Esophagus muscularis mucosa (tissue), 4 donors: ENCODE measurements around the gene ABI2. TPM values are rescaled to one million over a fixed set of nuclear protein-coding genes. Genes with fewer than 3 reads are reported as not detected.
A peak's percentile ranks its signal among the peaks of the same experiment; 100 is the strongest.
"Not testable (repeated sequence)": the region's sequence is repeated elsewhere in the genome, so short reads cannot be mapped to it uniquely, and the experiment has no call there.

ENCODE experiments used
- DNase-seq: peaks from one replicate; pipeline ENCODE4 v3.0.0-alpha.2; 2017; ENCODE audit errors: extremely low spot score
- H3K27ac ChIP-seq, 4 donors: fragments of 200-600 bp; sonication (generic); replicated peaks in 1 of 4; 1 replicate in 3 of 4; 2 replicates in 1 of 4; pipeline ENCODE4 v1.5.1; 2016 to 2019; ENCODE audit warnings: mild to moderate bottlenecking in 1 of 4
- H3K27me3 ChIP-seq, 4 donors: fragments of 200-600 bp; sonication (generic); one replicate each; pipeline versions ENCODE4 v1.5.1 to v1.6.0; 2016 to 2019
- H3K36me3 ChIP-seq, 4 donors: fragments of 200-600 bp; sonication (generic); one replicate each; pipeline ENCODE4 v1.5.1; 2016 to 2019
- H3K4me1 ChIP-seq, 4 donors: fragments of 200-600 bp; sonication (generic); one replicate each; pipeline ENCODE4 v1.5.1; 2016 to 2019
- H3K4me3 ChIP-seq, 4 donors: fragments of 200-600 bp; sonication (generic); 1 replicate in 2 of 4; 2 replicates in 2 of 4; pipeline ENCODE4 v1.5.1; 2016 to 2019; ENCODE audit warnings: mild to moderate bottlenecking in 4 of 4, moderate library complexity in 1 of 4
- H3K9me3 ChIP-seq, 4 donors: fragments of 200-600 bp; sonication (generic); 1 replicate in 3 of 4; 2 replicates in 1 of 4; pipeline ENCODE4 v1.5.1; 2016 to 2019
- EP300 ChIP-seq: sonication (generic); formaldehyde crosslinking; IDR thresholded peaks from one replicate; pipeline ENCODE4 v1.6.1; 2017; ENCODE audit warnings: antibody characterized with exemption
- POLR2A ChIP-seq: fragments of 450-650 bp; IDR thresholded peaks from one replicate; pipeline ENCODE4 v1.6.1; 2017; ENCODE audit warnings: antibody characterized with exemption, moderate library complexity, mild to moderate bottlenecking, low read depth
- POLR2AphosphoS5 ChIP-seq, 2 donors: sonication (generic); formaldehyde crosslinking; IDR thresholded peaks; one replicate each; pipeline ENCODE4 v1.6.1; 2017; ENCODE audit warnings: antibody characterized with exemption in 2 of 2
- WGBS: methylation state at CpG from one replicate; pipeline ENCODE4 v1.1.5; 2018; 5-methylcytosine and 5-hydroxymethylcytosine counted together
- intact Hi-C: fragments of 100-400 bp; cut with DNase I; formaldehyde crosslinking; loops from one replicate; pipeline ENCODE4 v1.15.1; 2023
- total RNA-seq, 4 donors: library from RNA; depleted of rRNA; stranded (reverse); fragments of >200 nt; gene quantifications; one replicate each; pipeline versions ENCODE4 v1.1.0 to v1.2.1, GENCODE V29; 2016
- TF ChIP-seq, protein P1 (sequence below), 3 experiments: fragments of 200-600 bp in 2 of 3; fragments of 450-650 bp in 1 of 3; sonication (generic) in 2 of 3; IDR thresholded peaks; one replicate each; pipeline ENCODE4 v1.5.1; 2017 to 2019; ENCODE audit warnings: antibody characterized with exemption in 3 of 3, mild to moderate bottlenecking in 2 of 3, moderate library complexity in 1 of 3

The ABI2 gene
- total RNA-seq, 4 donors from 2014 or later, result 38.8 to 63.2 (median 45.0) TPM

DNA sequence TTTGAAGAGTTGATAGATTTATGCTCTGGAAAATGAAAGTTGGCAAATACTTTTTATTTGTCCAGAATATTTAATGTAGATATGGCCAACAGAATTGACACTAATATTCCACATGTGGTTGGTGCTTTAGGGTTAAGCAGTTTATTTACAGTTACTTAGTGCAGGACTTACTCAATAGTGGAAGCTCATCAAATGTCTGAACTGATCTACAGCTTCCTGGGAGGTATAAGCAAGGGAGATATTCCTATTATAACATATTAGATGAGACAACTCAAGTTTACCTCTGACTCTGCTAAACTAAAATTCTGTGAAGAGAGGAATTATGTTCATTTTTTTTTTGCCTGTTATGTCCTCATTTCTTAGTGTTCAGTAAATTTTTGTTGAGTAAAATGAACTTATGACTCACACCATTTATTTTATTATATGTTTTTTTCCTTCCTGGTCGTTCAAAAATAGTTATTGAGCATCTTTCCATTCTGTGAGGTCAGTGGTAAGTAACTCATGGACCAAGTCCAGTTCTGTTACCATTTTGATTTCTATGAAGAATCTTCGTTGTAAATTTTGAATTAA is 13.6 kb downstream of the ABI2 start:
- WGBS, result 74% methylated on average over 2 of the region's 2 CpGs
- H3K27ac ChIP-seq, result peak overlapping the region in 1 of 4 donors; percentile 38

DNA sequence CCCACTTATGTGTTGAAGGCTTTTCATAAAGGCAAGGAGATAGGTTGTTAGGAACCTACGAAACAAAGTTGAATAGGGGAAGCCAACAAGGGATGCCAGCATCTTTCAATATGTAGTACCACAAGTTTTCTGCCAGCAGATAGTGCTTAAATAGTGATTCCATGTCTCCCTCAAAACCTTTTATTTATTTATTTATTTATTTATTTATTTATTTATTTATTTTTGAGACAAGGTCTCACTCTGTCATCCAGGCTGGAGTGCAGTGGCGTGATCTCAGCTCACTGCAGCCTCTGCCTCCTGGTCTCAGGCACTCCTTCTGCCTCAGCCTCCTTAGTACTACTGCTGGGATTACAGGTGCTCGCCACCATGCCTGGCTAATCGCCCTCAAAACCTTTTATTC is 14.2 kb downstream of the ABI2 start:
- Histone ChIP-seq H3K36me3 (peaks cover 0 to 11% (median 6%) of the 10 kb centered on the region in 4 donors), H3K4me1 (peaks cover 15 to 24% (median 19%) of the 10 kb centered on the region in 4 donors)
- H3K4me3 ChIP-seq, H3K27me3 ChIP-seq, DNase-seq, intact Hi-C loops, H3K27ac ChIP-seq, H3K9me3 ChIP-seq: not testable (repeated sequence)
- 92% methylated on average over 4 of the region's 4 CpGs for WGBS

More for the DNA sequence above, 13.6 kb downstream of the ABI2 start:
- TF ChIP-seq POLR2A (no peak), POLR2AphosphoS5 (IDR thresholded peaks at IDR 0.05) (no peak)
- TF ChIP-seq, protein P1, sequence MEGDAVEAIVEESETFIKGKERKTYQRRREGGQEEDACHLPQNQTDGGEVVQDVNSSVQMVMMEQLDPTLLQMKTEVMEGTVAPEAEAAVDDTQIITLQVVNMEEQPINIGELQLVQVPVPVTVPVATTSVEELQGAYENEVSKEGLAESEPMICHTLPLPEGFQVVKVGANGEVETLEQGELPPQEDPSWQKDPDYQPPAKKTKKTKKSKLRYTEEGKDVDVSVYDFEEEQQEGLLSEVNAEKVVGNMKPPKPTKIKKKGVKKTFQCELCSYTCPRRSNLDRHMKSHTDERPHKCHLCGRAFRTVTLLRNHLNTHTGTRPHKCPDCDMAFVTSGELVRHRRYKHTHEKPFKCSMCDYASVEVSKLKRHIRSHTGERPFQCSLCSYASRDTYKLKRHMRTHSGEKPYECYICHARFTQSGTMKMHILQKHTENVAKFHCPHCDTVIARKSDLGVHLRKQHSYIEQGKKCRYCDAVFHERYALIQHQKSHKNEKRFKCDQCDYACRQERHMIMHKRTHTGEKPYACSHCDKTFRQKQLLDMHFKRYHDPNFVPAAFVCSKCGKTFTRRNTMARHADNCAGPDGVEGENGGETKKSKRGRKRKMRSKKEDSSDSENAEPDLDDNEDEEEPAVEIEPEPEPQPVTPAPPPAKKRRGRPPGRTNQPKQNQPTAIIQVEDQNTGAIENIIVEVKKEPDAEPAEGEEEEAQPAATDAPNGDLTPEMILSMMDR (IDR thresholded peaks at IDR 0.05), result no peak
- no peak for DNase-seq
- Histone ChIP-seq H3K36me3 (peaks cover 0 to 11% (median 6%) of the 10 kb centered on the region in 4 donors), H3K4me3 (no peak overlapping the region), H3K4me1 (peaks cover 12 to 26% (median 19%) of the 10 kb centered on the region in 4 donors), H3K27me3 (no peaks in the 10 kb centered on the region), H3K9me3 (no peaks in the 10 kb centered on the region)
- intact Hi-C loops, result no loop called here

DNA sequence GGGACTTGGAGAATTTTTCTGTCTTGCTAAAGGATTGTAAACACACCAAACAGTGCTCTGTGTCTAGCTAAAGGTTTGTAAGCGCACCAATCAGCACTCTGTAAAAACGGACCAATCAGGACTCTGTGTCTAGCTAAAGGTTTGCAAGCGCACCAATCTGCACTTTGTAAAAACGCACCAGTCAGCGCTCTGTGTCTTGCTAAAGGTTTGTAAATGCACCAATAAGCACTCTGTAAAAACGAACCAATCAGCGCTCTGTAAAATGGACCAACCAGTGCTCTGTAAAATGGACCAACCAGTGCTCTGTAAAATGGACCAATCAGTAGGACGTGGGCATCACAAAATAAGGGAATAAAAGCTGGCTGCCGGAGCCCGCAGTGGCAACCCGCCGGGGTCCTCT is 16.5 kb downstream of the ABI2 start:
- no peak overlapping the region for H3K27ac ChIP-seq
- DNase-seq, result no peak
- WGBS, result 99% methylated on average over 12 of the region's 12 CpGs
- peaks cover 0 to 11% (median 6%) of the 10 kb centered on the region in 4 donors for H3K36me3 ChIP-seq
- TF ChIP-seq POLR2AphosphoS5 (IDR thresholded peaks at IDR 0.05) (no peak), POLR2A (no peak), EP300 (no peak)
- TF ChIP-seq, protein P1 (IDR thresholded peaks at IDR 0.05), result no peak
- H3K4me1 ChIP-seq, result peaks cover 15 to 30% (median 19%) of the 10 kb centered on the region in 4 donors
- no peaks in the 10 kb centered on the region for H3K27me3 ChIP-seq
- no peak overlapping the region for H3K4me3 ChIP-seq
- intact Hi-C loops, result no loop called here
- no peaks in the 10 kb centered on the region for H3K9me3 ChIP-seq

DNA sequence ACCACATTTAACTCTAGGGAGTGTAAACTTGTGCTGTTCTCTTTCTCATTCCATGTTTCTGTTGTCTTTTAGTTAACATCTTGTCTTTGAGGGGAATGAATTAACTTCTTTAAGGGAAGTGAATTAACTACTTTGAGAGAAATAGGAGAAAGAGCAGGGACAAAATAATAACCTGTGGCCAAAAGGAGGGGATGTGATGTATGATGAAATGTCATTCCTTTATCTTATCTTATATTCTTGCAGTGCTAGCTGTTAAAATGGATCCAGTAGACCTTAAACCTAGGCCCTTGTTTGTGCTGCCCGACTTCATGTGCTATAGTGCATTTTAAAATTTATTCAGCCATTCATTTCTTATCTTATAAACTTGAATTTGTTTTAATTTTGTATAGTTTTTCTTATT is 18.4 kb downstream of the ABI2 start:
- Histone ChIP-seq H3K4me1 (peaks cover 2 to 13% (median 8%) of the 10 kb centered on the region in 4 donors), H3K4me3 (no peak overlapping the region), H3K9me3 (no peaks in the 10 kb centered on the region), H3K36me3 (peaks cover 0 to 11% (median 4%) of the 10 kb centered on the region in 4 donors), H3K27ac (no peak overlapping the region), H3K27me3 (no peaks in the 10 kb centered on the region)
- no peak for DNase-seq
- intact Hi-C loops, result no loop called here
- TF ChIP-seq POLR2A (no peak), EP300 (no peak), POLR2AphosphoS5 (IDR thresholded peaks at IDR 0.05) (no peak)
- TF ChIP-seq, protein P1 (IDR thresholded peaks at IDR 0.05), result no peak
- 92% methylated on average over 1 of the region's 1 CpG for WGBS

DNA sequence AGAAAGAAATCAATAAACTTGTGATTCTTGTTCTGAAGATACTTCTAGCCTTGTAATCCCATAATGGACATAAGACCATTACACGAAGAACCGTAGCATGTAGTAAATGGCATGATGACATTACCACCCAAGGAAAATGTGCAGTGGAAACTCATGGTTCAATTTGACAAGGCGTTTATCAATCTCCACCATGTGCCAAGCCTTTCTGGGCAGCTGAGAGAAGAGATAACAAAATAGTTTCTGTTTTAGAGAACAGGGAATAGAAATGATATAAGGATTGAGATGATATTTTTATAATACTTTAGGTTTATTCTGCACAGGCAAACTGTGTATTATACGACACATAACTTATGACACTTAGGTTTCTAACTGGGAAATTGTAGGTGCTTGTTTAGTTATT is 19.2 kb downstream of the ABI2 start:
- no peak overlapping the region for H3K27ac ChIP-seq
- TF ChIP-seq EP300 (no peak), POLR2A (no peak), POLR2AphosphoS5 (IDR thresholded peaks at IDR 0.05) (no peak)
- TF ChIP-seq, protein P1 (IDR thresholded peaks at IDR 0.05), result no peak
- WGBS, result 75% methylated on average over 4 of the region's 4 CpGs
- H3K4me3 ChIP-seq, result no peak overlapping the region
- H3K36me3 ChIP-seq, result peaks cover 0 to 11% (median 4%) of the 10 kb centered on the region in 4 donors
- H3K4me1 ChIP-seq, result peaks cover 0 to 7% (median 3%) of the 10 kb centered on the region in 4 donors
- no peak for DNase-seq
- H3K27me3 ChIP-seq, result no peaks in the 10 kb centered on the region
- intact Hi-C loops, result no loop called here
- H3K9me3 ChIP-seq, result no peaks in the 10 kb centered on the region
